Measurements from ENCODE around the gene EMD.

- TF ChIP-seq EZH2phosphoT487 (IDR thresholded peaks at IDR 0.05; ENCODE audit: low read depth, severe bottlenecking, unreplicated experiment) = no peak
- TF ChIP-seq CTCF (IDR thresholded peaks at IDR 0.05; ENCODE audit: poor library complexity) = no peak
- no peak for TF ChIP-seq EZH2 (IDR thresholded peaks at IDR 0.05; ENCODE audit: borderline replicate concordance)
Measured at GRCh38 chrX:154401918-154402621, 23.0 kb downstream of the EMD start.
